Body of pancreas (tissue), 4 donors: ENCODE results near the gene ZNF768. TPM values are rescaled to one million over a fixed set of nuclear protein-coding genes. Genes with fewer than 3 reads are reported as not detected.

Source experiments
- ATAC-seq: fragments of 150-250 bp; one replicate; pipeline ENCODE4 v1.9.1; 2016
- DNase-seq, 4 donors: peaks; one replicate each; pipeline ENCODE4 v3.0.0-alpha.2; 2019
- H3K27ac ChIP-seq, 4 donors: fragments of 200-600 bp; sonication (generic); 1 replicate in 3 of 4; 2 replicates in 1 of 4; pipeline versions ENCODE4 v1.5.1 to v1.6.1; 2016 to 2019; ENCODE audit warnings: mild to moderate bottlenecking in 1 of 4, mixed read lengths in 1 of 4, moderate library complexity in 1 of 4
- H3K27me3 ChIP-seq, 2 donors: fragments of 200-600 bp; sonication (generic); one replicate each; pipeline ENCODE4 v1.6.0; 2016; ENCODE audit warnings: mild to moderate bottlenecking in 1 of 2
- H3K36me3 ChIP-seq, 2 donors: fragments of 200-600 bp; sonication (generic); replicated peaks in 1 of 2; 2 replicates each; pipeline ENCODE4 v1.5.1; 2016; ENCODE audit warnings: low read depth in 2 of 2; ENCODE audit not compliant: insufficient read depth in 1 of 2
- H3K4me1 ChIP-seq: fragments of 200-600 bp; sonication (generic); one replicate; pipeline ENCODE4 v1.6.0; 2016
- H3K4me3 ChIP-seq, 2 donors: fragments of 200-600 bp; sonication (generic); 1 replicate in 1 of 2; 2 replicates in 1 of 2; pipeline ENCODE4 v1.5.1; 2016 to 2019
- H3K9me3 ChIP-seq, 3 donors: fragments of 200-600 bp; sonication (generic); 1 replicate in 2 of 3; 2 replicates in 1 of 3; pipeline ENCODE4 v1.5.1; 2016
- POLR2A ChIP-seq, 3 donors: fragments of 450-650 bp; IDR thresholded peaks; one replicate each; pipeline ENCODE4 v1.6.1; 2016; ENCODE audit warnings: antibody characterized with exemption in 3 of 3, mild to moderate bottlenecking in 2 of 3
- WGBS, 2 donors: methylation state at CpG; one replicate each; pipeline ENCODE4 v1.1.5; 2017; 5-methylcytosine and 5-hydroxymethylcytosine counted together
- intact Hi-C: fragments of 100-400 bp; cut with DNase I; formaldehyde crosslinking; loops from one replicate; pipeline ENCODE4 v1.15.1; 2023
- total RNA-seq, 2 donors: library from RNA; depleted of rRNA; stranded (reverse); fragments of >200 nt; gene quantifications; one replicate each; pipeline ENCODE4 v1.1.0, GENCODE V29; 2016
- TF ChIP-seq, protein P1 (sequence below), 7 experiments: fragments of 450-650 bp in 4 of 7; fragments of 200-600 bp in 3 of 7; sonication (generic) in 3 of 7; IDR thresholded peaks; one replicate each; pipeline ENCODE4 v1.5.1; 2016 to 2019; ENCODE audit warnings: antibody characterized with exemption in 7 of 7

Gene ZNF768
- total RNA-seq, 2 donors from 2014 or later, result 17.8 to 24.1 TPM

DNA sequence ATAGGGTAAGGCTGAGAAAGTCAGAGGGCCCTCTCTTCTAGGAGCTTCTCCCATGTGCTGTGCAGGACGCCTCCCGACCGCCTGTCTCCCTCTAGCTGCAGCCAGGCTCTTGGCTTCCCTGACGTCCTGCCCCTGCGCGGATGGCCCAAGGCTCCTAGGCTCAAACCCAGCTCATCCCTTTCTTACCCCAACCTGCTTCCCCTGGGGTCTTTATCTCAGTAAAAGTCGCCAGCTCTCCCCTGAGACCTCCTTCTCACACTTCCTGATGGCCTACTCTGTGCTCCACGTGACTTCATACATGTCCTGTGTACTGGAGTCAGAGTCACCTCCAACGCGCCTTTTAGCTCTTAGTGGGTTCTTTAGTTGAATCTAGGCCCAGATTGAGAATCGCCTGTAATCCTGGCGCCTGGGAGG is 9.4 kb upstream of the ZNF768 start:
- peak overlapping the region in 1 of 2 donors; percentile 79 for H3K4me3 ChIP-seq
- DNase-seq, result peak; percentile 76 to 86 (median 83)
- intact Hi-C loops, result no loop called here
- WGBS, 2 donors, result 20% methylated on average over 12 of the region's 12 CpGs
- peaks cover 44% of the 10 kb centered on the region for H3K4me1 ChIP-seq
- H3K9me3 ChIP-seq, result no peaks in the 10 kb centered on the region
- TF ChIP-seq, protein P1, sequence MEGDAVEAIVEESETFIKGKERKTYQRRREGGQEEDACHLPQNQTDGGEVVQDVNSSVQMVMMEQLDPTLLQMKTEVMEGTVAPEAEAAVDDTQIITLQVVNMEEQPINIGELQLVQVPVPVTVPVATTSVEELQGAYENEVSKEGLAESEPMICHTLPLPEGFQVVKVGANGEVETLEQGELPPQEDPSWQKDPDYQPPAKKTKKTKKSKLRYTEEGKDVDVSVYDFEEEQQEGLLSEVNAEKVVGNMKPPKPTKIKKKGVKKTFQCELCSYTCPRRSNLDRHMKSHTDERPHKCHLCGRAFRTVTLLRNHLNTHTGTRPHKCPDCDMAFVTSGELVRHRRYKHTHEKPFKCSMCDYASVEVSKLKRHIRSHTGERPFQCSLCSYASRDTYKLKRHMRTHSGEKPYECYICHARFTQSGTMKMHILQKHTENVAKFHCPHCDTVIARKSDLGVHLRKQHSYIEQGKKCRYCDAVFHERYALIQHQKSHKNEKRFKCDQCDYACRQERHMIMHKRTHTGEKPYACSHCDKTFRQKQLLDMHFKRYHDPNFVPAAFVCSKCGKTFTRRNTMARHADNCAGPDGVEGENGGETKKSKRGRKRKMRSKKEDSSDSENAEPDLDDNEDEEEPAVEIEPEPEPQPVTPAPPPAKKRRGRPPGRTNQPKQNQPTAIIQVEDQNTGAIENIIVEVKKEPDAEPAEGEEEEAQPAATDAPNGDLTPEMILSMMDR (IDR thresholded peaks at IDR 0.05), result peak; percentile 48 to 80 (median 70)
- no peak for TF ChIP-seq POLR2A (IDR thresholded peaks at IDR 0.05)
- peaks cover 0 to 2% of the 10 kb centered on the region in 2 donors for H3K36me3 ChIP-seq
- H3K27me3 ChIP-seq, result no peaks in the 10 kb centered on the region
- ATAC-seq, result peak; percentile 65
- H3K27ac ChIP-seq, result peak overlapping the region; percentile 92 to 98 (median 96)

DNA sequence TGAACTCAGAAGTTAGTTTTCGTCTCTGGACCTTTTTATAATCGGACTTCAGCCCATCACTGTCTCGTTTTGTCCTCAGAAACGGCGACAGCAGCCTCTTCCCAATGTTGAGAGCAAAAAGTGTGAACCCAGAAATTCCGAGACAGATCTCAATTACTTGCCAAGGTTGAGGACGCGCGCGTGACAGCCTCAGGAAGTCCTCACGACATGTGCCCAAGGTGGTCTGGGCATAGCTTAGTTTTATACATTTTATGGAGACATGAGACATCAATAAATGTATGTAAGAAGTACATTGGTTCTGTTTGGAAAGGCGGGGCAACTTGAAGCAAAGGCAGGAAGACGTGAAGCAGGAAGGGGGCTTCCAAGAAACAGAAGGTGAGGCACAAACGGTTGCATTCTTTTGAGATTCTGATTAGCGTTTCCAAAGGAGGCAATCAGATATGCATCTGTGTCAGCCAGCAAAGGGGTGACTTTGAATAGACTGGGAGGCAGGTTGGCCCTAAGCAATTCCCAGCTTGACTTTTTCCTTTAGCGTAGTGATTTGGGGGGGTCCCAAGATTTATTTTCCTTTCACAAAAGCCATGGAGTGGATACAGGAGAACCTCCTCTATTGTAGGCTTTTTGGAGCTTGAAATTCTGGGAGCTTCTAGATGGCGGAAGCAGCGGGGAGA is 8.9 kb upstream of the ZNF768 start:
- peak in 1 of 3 donors; percentile 87 for TF ChIP-seq POLR2A (IDR thresholded peaks at IDR 0.05)
- TF ChIP-seq, protein P1 (IDR thresholded peaks at IDR 0.05), result no peak
- Histone ChIP-seq H3K4me1 (peaks cover 43% of the 10 kb centered on the region), H3K4me3 (peak overlapping the region; percentile 77 to 79), H3K9me3 (no peaks in the 10 kb centered on the region), H3K27me3 (no peaks in the 10 kb centered on the region), H3K36me3 (peaks cover 0 to 2% of the 10 kb centered on the region in 2 donors), H3K27ac (peak overlapping the region; percentile 92 to 98 (median 96))
- DNase-seq, result no peak
- 4 to 6% methylated on average over 18 of the region's 18 CpGs for WGBS, 2 donors
- ATAC-seq, result peak; percentile 19
- intact Hi-C loops, result no loop called here

DNA sequence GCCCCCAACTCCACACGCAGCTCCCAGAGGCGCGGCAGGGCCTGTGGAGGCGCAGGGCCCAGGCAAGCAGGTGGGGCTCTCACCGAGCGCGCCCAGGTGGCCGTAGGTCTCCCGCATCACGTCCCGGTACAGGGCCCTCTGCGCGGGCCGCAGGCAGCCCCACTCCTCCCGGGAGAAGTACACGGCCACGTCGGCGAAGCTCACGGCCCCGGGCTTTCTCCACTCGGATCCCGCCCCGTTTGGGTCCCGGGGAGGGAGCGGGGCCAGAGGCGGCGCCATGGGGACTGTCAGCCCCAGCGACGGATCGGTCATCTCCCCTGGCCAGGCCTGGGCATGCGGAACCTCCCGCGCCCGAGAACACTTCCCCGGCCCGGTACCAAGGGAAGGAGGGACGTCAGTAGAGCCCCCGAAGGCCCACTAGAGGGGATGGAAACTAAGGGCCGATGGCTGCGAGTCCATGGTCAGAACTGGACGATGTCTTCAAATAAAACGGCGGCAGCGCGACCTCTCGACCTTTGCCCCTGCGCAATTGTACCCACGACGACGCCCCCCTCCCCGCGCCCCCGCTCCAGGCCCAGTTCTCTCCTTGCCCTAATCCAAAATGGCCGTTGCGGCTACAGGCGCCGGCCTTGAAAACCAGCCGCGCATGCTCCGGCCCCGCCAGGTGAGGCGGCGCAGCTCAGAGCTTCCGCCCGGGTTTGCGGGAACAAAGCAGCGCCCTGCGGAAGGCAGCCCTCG is 8.2 kb upstream of the ZNF768 start, which contains the start of gene ZNF747:
Gene ZNF747 (minus strand): TSS at position 491 of the 738 bp plus-strand sequence. CDS start 179 bp downstream, at position 312.
- H3K9me3 ChIP-seq, result no peaks in the 10 kb centered on the region
- H3K4me1 ChIP-seq, result peaks cover 39% of the 10 kb centered on the region
- ATAC-seq, result peak; percentile 92
- intact Hi-C loops, result no loop called here
- peaks cover 0 to 2% of the 10 kb centered on the region in 2 donors for H3K36me3 ChIP-seq
- no peaks in the 10 kb centered on the region for H3K27me3 ChIP-seq
- H3K27ac ChIP-seq, result peak within 1 kb of the TSS; percentile 92 to 98 (median 96)
- WGBS, 2 donors, result 0 to 1% methylated on average over 11 to 70 of the region's 70 CpGs
- peak; percentile 93 to 95 (median 94) for DNase-seq
- peak within 1 kb of the TSS; percentile 77 to 79 for H3K4me3 ChIP-seq
- TF ChIP-seq, protein P1 (IDR thresholded peaks at IDR 0.05), result peak in 2 of 7 experiments; percentile 11 to 13
- TF ChIP-seq POLR2A (IDR thresholded peaks at IDR 0.05), result peak in 2 of 3 donors; percentile 59 to 84

DNA sequence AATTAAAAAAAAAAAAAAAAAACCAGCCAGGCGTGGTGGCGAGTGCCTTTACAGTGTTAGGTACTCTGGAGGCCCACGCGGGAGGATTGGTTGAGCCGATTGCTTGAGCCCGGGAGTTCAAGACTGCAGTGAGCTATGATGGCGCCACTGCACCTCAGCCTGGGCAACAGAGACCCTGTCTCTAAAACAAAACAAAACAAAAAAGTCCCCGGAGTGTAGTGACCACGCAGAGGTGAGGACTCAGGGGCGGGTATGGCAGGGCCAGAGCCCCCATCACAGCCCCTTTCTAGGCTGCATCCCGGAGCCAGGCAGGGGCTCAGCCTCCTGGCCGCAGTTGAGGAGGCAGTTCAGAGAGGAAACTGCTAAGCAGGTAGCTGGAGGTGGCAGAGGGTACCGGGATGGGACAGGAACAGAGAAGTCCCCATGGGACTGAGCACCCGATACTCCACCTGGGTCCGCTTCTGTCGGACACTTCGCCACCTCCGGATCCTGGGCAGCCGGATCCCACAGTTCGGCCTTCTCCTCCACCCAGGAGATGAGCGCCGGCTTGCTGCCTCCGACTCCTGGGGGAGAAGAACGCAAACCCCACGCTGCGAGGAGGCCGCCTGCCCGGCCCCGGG is 7.5 kb upstream of the ZNF768 start:
- TF ChIP-seq POLR2A (IDR thresholded peaks at IDR 0.05), result no peak
- TF ChIP-seq, protein P1 (IDR thresholded peaks at IDR 0.05), result no peak
- H3K4me3 ChIP-seq, result peak overlapping the region; percentile 77 to 79
- DNase-seq (no peak), ATAC-seq (peak; percentile 3)
- WGBS, 2 donors, result 7 to 11% methylated on average over 10 to 29 of the region's 29 CpGs
- intact Hi-C loops, result no loop called here
- peak overlapping the region; percentile 92 to 98 (median 96) for H3K27ac ChIP-seq
- H3K4me1 ChIP-seq, result peaks cover 33% of the 10 kb centered on the region
- no peaks in the 10 kb centered on the region for H3K27me3 ChIP-seq
- peaks cover 0 to 2% of the 10 kb centered on the region in 2 donors for H3K36me3 ChIP-seq
- no peaks in the 10 kb centered on the region for H3K9me3 ChIP-seq
